GM19099 (cell line): ENCODE results near the gene TMEM92.

Experiments used
- POLR2A ChIP-seq: IDR thresholded peaks from 3 replicates; pipeline ENCODE4 v1.6.1; 2011; ENCODE audit warnings: low read depth; ENCODE audit not compliant: insufficient read length; ENCODE audit errors: extremely low read depth

TMEM92 gene

GRCh38 chr17:50279639-50280038, 5.4 kb downstream of the TMEM92 start:
- TF ChIP-seq POLR2A: no peak

GRCh38 chr17:50280068-50280467, 5.8 kb downstream of the TMEM92 start:
- no peak for TF ChIP-seq POLR2A

GRCh38 chr17:50280801-50281441, 6.7 kb downstream of the TMEM92 start:
- no peak for TF ChIP-seq POLR2A

GRCh38 chr17:50281739-50282401, 7.6 kb downstream of the TMEM92 start:
- TF ChIP-seq POLR2A: no peak

GRCh38 chr17:50283246-50283645, 9.0 kb downstream of the TMEM92 start:
- no peak for TF ChIP-seq POLR2A

- no peak for TF ChIP-seq POLR2A
Observed at GRCh38 chr17:50283714-50284113, 9.4 kb downstream of the TMEM92 start.

GRCh38 chr17:50285941-50286340, 11.7 kb downstream of the TMEM92 start:
- TF ChIP-seq POLR2A: no peak

GRCh38 chr17:50288306-50288705, 14.0 kb downstream of the TMEM92 start:
- TF ChIP-seq POLR2A: no peak

GRCh38 chr17:50289278-50289677, 15.0 kb downstream of the TMEM92 start:
- TF ChIP-seq POLR2A: no peak

GRCh38 chr17:50289991-50290702, 15.9 kb downstream of the TMEM92 start:
- TF ChIP-seq POLR2A: no peak

- no peak for TF ChIP-seq POLR2A
Observed at GRCh38 chr17:50290933-50291332, 16.7 kb downstream of the TMEM92 start.

- no peak for TF ChIP-seq POLR2A
Observed at GRCh38 chr17:50292465-50292864, 18.2 kb downstream of the TMEM92 start.

- TF ChIP-seq POLR2A: no peak
Observed at GRCh38 chr17:50295021-50295420, 20.8 kb downstream of the TMEM92 start.

GRCh38 chr17:50297407-50297865, 23.2 kb downstream of the TMEM92 start:
- TF ChIP-seq POLR2A: no peak

GRCh38 chr17:50298018-50298417, 23.8 kb downstream of the TMEM92 start:
- no peak for TF ChIP-seq POLR2A

- no peak for TF ChIP-seq POLR2A
Observed at GRCh38 chr17:50299776-50300175, 25.5 kb downstream of the TMEM92 start.
